Measurements from ENCODE around the gene PDE8A. TPM values are rescaled to one million over a fixed set of nuclear protein-coding genes. Genes with fewer than 3 reads are reported as not detected.

Gene PDE8A
- total RNA-seq, 1 donor from 2014 or later, result 11.4 TPM

DNA sequence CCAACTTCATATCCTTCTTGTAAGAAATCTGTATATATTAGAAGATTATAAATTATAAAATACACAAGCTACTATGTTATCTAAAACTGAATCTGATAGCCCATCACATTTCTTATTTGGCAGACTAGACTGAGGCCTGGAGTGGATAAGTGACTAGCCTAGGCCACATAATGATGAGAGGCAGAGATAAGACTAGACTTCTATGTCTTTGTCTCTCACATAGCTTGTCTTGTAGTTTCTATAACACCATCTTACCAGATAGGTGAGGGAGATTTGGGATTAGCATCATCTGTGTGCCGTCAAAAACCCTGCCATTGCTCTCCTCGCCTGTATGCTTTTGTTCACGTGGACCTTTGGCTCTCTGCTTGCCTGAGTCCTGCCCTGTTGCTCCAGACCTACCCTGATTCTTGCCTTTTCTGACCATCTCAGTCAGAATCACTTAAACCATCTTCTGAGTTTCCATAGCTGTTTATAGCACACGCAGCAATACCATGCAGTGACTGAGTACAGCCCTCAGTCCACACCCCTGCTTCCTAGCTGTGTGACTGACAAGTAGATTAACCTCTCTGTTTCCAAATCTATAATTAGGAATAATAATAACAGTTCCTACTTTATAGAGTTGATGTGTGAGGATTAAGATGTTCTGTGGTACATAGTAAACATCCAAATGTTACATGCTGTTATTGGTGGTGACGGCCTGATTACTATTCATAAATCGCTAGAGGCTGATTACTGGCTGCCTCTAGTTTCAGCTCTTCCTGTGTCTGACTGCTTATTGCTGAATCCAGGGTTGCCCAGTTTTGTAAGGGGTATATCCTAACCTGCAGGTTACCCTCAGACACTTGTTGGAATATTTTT is 49.7 kb downstream of the PDE8A start:
- Mint-ChIP-seq H3K27ac (no peak overlapping the region), H3K4me3 (no peak overlapping the region), H3K27me3 (ENCODE audit: insufficient read depth, low read depth) (peaks cover 2% of the 10 kb centered on the region), H3K9me3 (no peaks in the 10 kb centered on the region), H3K4me1 (peaks cover 3% of the 10 kb centered on the region), H3K36me3 (no peaks in the 10 kb centered on the region)
- peaks cover 24% of the 10 kb centered on the region for H3K4me1 ChIP-seq
- no peak overlapping the region for H3K4me2 ChIP-seq
- H3K27me3 ChIP-seq, result no peaks in the 10 kb centered on the region
- H3K4me3 ChIP-seq, result no peak overlapping the region
- H3F3A ChIP-seq (ENCODE audit: low read depth), result no peaks in the 10 kb centered on the region
- no peak for TF ChIP-seq EZH2phosphoT487 (IDR thresholded peaks at IDR 0.05)
- TF ChIP-seq EZH2 (IDR thresholded peaks at IDR 0.05), result no peak
- TF ChIP-seq, protein P1, sequence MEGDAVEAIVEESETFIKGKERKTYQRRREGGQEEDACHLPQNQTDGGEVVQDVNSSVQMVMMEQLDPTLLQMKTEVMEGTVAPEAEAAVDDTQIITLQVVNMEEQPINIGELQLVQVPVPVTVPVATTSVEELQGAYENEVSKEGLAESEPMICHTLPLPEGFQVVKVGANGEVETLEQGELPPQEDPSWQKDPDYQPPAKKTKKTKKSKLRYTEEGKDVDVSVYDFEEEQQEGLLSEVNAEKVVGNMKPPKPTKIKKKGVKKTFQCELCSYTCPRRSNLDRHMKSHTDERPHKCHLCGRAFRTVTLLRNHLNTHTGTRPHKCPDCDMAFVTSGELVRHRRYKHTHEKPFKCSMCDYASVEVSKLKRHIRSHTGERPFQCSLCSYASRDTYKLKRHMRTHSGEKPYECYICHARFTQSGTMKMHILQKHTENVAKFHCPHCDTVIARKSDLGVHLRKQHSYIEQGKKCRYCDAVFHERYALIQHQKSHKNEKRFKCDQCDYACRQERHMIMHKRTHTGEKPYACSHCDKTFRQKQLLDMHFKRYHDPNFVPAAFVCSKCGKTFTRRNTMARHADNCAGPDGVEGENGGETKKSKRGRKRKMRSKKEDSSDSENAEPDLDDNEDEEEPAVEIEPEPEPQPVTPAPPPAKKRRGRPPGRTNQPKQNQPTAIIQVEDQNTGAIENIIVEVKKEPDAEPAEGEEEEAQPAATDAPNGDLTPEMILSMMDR (IDR thresholded peaks at IDR 0.05), result no peak
- no peak for DNase-seq (ENCODE audit: low spot score)
- H3K9me3 ChIP-seq (ENCODE audit: low read depth), result no peaks in the 10 kb centered on the region
- no peaks in the 10 kb centered on the region for H4K20me1 ChIP-seq (ENCODE audit: low read depth)
- no peak overlapping the region for H3K9ac ChIP-seq
- no peaks in the 10 kb centered on the region for H3K36me3 ChIP-seq
- no peak overlapping the region for H3K27ac ChIP-seq
- H2AFZ ChIP-seq (replicated peaks), result no peak overlapping the region
- no peaks in the 10 kb centered on the region for H3K79me2 ChIP-seq (ENCODE audit: low read depth)

DNA sequence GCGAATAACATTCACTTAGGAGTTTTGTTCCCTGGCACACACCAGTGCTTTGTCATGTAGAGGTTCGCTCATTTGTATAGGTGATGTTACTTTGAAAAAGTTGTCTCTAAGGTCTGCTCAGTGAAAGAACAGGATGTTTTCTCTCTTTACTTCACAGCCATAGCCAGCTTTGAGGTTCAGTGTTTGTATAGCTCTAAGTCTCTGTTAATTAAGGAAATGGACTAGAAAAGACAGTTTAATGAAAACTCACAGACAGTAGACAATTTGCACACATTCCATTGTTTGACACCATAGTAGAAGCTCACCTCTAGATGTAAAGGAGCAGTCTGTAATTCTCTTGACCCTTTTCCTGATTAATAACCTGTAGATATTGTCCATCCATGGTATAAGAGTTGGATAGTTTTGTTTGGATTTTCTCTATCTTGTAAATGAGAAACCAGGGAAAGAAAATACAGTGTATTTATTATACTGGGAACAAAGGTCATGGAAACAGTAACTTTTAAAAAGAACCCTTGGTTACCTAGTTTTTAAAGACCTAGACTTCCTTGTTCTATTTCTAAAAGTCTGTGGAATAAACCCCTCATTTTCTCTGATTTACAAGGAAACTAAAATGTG is 50.4 kb downstream of the PDE8A start:
- no peaks in the 10 kb centered on the region for H3K36me3 ChIP-seq
- H4K20me1 ChIP-seq (ENCODE audit: low read depth), result no peaks in the 10 kb centered on the region
- peaks cover 17% of the 10 kb centered on the region for H3K4me1 ChIP-seq
- H3K9me3 Mint-ChIP-seq, result no peaks in the 10 kb centered on the region
- H3K4me3 Mint-ChIP-seq, result no peak overlapping the region
- no peaks in the 10 kb centered on the region for H3K79me2 ChIP-seq (ENCODE audit: low read depth)
- H3K27me3 Mint-ChIP-seq (ENCODE audit: insufficient read depth, low read depth), result peaks cover 2% of the 10 kb centered on the region
- no peaks in the 10 kb centered on the region for H3K9me3 ChIP-seq (ENCODE audit: low read depth)
- no peak for DNase-seq (ENCODE audit: low spot score)
- no peak overlapping the region for H3K27ac Mint-ChIP-seq
- H3K27me3 ChIP-seq, result no peaks in the 10 kb centered on the region
- no peak overlapping the region for H3K27ac ChIP-seq
- H3K4me1 Mint-ChIP-seq, result peaks cover 3% of the 10 kb centered on the region
- H3K4me2 ChIP-seq, result no peak overlapping the region
- H3K4me3 ChIP-seq, result no peak overlapping the region
- no peak overlapping the region for H2AFZ ChIP-seq (replicated peaks)
- no peaks in the 10 kb centered on the region for H3F3A ChIP-seq (ENCODE audit: low read depth)
- H3K36me3 Mint-ChIP-seq, result no peaks in the 10 kb centered on the region
- no peak overlapping the region for H3K9ac ChIP-seq
- TF ChIP-seq EZH2 (IDR thresholded peaks at IDR 0.05) (no peak), EZH2phosphoT487 (IDR thresholded peaks at IDR 0.05) (no peak)
- TF ChIP-seq, protein P1 (IDR thresholded peaks at IDR 0.05), result no peak

DNA sequence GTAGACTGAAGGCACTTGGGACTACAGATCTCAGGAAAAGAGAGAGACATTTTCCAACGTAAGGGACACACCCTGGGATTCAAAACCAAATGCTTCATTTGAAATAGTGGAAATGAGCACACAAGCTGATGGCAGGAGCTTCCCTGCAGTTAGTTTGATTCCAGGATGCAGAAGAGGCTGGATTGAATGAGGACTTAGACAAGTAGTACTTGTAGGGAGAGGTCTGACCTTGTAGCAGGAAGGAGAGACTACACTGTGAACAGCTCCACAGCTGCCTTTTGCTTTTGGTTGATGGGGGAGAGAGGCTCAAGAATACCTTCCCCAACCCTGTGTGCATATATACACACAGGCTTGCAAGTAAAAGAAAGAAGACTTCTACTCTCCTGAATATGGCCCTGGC is 51.5 kb downstream of the PDE8A start:
- Histone ChIP-seq H3K9me3 (ENCODE audit: low read depth) (no peaks in the 10 kb centered on the region), H3K27ac (no peak overlapping the region), H3K79me2 (ENCODE audit: low read depth) (no peaks in the 10 kb centered on the region), H3K9ac (no peak overlapping the region), H3K27me3 (no peaks in the 10 kb centered on the region), H2AFZ (replicated peaks) (no peak overlapping the region), H3K4me3 (no peak overlapping the region), H3K4me2 (no peak overlapping the region), H3K36me3 (no peaks in the 10 kb centered on the region), H4K20me1 (ENCODE audit: low read depth) (no peaks in the 10 kb centered on the region), H3F3A (ENCODE audit: low read depth) (no peaks in the 10 kb centered on the region), H3K4me1 (peaks cover 9% of the 10 kb centered on the region)
- DNase-seq (ENCODE audit: low spot score), result no peak
- Mint-ChIP-seq H3K9me3 (no peaks in the 10 kb centered on the region), H3K4me3 (no peak overlapping the region), H3K36me3 (no peaks in the 10 kb centered on the region), H3K27ac (no peak overlapping the region), H3K27me3 (ENCODE audit: insufficient read depth, low read depth) (peaks cover 2% of the 10 kb centered on the region), H3K4me1 (peaks cover 3% of the 10 kb centered on the region)
- TF ChIP-seq, protein P1 (IDR thresholded peaks at IDR 0.05), result no peak
- TF ChIP-seq EZH2 (IDR thresholded peaks at IDR 0.05), result no peak
- no peak for TF ChIP-seq EZH2phosphoT487 (IDR thresholded peaks at IDR 0.05)

Data from neural progenitor cell (in vitro differentiated cells).